8988T (cell line): Measurements from ENCODE around the gene FAIM2.
"Not testable (repeated sequence)": the region's sequence is repeated elsewhere in the genome, so short reads cannot be mapped to it uniquely, and the experiment has no call there.

Experiments used
- DNase-seq: peaks from one replicate; pipeline ENCODE4 v3.0.0; 2011

Gene FAIM2

GRCh38 chr12:49860921-49861320 lies 42.8 kb downstream of the FAIM2 start:
- not testable (repeated sequence) for DNase-seq

- DNase-seq = not testable (repeated sequence)
These were observed 47.8 kb downstream of the FAIM2 start for GRCh38 chr12:49855890-49856289.

GRCh38 chr12:49854976-49855375 lies 48.7 kb downstream of the FAIM2 start:
- no peak for DNase-seq

GRCh38 chr12:49853671-49854070 lies 50.0 kb downstream of the FAIM2 start:
- DNase-seq = no peak

GRCh38 chr12:49847161-49847560 lies 56.5 kb downstream of the FAIM2 start:
- DNase-seq = no peak

DNA sequence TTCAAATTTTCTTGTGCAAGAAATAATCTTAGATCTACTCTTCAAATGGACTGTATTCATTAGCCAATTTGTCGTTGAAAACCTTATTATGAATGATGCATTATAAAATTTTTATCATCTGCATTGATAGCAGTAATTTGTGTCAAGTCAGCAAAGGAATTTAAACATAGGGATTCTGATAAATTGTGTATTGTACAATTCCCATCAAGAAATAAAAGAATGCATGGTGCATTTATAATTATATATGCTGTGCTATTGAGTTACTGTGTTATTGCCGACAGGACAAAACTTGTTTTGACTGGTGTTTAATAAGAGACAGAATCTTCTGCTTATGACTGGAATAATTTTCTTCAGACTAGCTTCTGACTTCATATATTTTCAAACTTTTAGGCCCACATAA lies 57.7 kb downstream of the FAIM2 start:
- no peak for DNase-seq

DNA sequence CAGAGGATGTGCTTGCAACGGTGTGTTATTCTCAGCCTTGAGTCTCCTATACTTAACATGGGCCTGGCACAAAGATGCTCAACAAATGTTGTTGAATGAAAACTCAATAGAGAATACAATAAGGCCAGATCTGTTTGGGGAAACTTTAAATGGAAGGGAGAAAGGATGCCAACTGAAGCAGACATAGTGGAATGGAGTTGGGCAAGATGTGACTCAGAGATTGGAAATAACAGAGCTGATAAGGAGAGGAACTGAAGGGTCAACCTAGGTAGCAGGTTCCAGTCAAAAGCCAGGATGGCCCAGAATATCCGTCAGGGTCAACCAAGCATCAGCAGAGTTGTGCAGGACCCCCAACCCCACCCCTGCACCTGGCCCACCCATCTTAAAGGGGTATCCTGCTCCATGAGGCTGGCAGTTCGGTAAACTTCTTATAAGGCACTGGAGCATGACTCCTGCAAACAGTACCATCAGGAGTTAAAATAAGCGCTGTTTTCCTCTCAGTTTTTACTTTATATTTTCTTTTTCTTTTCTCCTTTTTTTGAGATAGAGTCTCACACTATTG lies 59.7 kb downstream of the FAIM2 start:
- DNase-seq = no peak

DNA sequence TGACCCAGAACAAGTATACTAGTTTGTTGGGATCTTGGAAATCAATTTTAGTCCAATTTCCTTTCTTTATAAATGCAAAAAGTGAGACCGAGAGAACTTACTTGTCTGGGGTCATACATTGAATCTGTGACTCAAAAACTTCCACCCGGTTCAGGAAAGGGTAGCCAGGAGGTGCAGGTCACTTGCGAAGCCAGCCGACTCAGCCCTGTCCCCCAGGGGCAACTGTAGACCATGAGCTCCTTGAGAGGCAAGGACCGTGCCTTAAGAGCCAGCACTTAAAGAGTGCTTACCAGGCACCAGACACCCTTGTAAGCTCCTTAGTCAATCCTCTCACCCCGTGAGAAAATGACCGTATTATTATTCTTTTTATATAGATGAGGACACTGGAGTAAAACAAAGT lies 60.3 kb downstream of the FAIM2 start:
- DNase-seq = no peak

DNA sequence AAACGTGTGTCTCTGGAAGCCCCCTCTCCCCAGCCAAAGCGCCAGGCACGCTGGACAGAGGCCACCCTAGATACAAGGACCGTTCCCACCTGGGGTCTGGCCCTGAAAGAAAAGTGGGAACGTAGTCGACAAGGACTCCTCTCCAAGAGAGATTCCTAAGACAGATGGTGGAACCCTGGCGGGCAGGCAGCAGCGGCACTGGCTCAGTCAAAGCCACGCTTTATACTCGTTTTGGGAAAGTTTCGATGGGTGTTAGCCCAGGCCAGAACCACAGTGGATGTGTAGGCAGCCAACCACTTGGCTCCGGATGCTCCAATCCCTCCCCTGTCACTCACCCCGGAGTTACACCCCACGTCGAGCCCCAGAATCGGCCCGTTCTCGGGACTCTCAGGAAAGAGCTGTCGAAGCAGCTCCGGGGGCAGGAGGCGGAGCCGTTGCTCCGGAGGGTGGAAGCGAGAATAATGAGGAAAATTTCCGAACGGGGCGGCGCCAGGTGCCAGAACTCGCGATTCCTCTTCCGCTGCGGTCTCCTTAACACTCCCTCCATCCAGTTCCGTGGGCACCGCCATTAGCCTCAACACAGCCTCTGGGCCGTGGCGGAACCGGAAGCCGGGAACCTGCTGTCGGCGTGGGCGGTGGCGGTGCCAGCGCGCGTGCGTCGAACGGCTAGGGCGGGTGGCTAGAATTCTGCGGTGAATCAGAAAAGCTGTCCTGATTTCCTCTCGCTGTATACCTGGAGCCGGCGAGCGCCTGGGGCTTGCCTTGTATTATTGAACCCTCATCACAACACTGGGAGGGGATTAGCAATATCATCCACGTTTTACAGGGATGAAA lies 61.0 kb downstream of the FAIM2 start, which contains the start of gene BCDIN3D:
Gene BCDIN3D (minus strand): TSS at position 588 of the 834 bp plus-strand sequence. CDS start 19 bp downstream, at position 569.
- no peak for DNase-seq

GRCh38 chr12:49838973-49839633 lies 64.6 kb downstream of the FAIM2 start:
- DNase-seq = no peak

- DNase-seq = no peak
These were observed 70.8 kb downstream of the FAIM2 start for GRCh38 chr12:49832836-49833421.

DNA sequence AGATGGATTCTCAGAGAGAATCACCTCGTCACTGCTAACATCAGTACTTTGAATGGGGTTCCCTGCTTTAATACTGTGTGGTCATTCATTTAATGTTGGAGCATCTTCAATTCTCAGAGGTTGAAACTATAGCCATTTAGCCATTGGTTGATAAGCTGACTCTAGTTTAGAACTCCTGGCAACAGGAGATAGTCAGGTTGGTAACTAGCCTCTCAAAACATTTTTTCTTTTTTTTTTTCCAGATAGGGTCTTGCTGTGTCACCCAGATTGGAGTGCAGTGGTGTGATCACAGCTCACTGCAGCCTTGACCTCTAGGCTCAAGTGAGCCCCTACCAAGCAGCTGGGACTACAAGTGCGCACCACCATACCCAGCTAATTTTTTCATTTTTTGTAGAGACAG lies 72.0 kb downstream of the FAIM2 start:
- DNase-seq = no peak

DNA sequence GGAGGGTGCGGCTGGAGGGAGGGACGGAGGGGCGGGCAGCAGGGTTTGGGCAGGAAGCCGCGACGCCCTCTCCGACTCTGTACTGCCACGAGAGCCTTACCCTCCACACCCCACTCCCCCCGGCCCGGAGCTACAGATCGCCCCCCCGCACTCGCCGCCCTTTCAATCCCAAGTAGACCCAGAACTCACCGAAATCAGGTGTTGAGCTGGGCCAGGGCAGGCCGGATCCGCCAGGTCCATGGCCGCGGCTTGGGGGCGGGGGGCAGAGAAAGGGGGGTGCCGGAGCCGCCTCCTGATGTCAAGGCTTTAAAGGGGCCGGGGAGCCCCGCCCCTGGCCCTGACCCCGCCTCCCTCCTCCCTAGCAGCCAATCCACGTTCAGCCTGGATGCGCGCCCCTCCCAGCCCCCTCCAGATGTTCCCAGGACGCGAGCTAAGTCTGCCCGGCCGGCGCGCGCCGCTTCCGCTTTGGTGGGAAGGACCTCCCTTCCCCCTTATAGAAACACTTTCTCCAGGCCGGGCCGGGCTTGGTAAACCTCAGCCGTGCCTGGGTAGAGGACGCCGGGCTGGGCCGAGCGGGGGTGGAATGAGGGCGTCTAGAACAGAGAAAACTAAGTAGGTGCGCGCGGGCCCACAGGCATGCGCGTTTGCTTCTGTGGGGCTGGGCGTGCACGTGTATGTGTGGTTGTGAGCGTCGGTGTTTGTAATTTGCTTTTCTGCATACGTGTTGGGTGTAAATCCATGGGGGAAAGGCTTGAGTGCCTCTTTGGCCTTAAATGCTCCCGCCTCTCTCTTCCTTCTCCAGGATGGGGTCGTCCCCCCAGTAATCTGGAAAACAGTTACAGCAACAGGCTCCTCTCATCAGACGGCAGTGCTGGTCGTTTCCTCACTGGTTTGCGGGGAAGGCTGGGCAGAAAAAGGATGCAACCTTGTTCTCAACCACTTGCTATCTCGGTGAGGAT lies 75.3 kb downstream of the FAIM2 start, which contains the start of gene NCKAP5L:
Gene NCKAP5L (minus strand): TSS at position 281 of the 959 bp plus-strand sequence. CDS start 24,369 bp downstream, outside the sequence.
- DNase-seq = peak; percentile 92

GRCh38 chr12:49827401-49828099 lies 76.2 kb downstream of the FAIM2 start:
- DNase-seq = peak; percentile 72

DNA sequence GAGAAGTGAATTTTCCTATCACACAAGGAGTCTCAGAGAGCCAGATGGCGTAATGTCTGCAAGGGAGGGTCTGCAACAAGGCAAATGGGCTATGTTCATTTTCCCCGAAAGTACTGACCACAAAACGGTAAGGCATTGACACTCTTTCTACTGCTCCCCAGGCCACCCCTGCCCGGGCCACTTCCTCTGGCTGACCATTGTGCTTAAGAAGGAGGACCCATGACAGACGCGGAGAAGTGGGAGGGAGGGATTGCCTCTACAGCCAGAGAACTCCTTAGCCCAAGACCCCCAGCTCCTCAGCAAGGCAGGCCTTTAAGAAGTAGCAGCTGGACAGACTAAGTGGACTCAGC lies 76.7 kb downstream of the FAIM2 start:
- DNase-seq = no peak

DNA sequence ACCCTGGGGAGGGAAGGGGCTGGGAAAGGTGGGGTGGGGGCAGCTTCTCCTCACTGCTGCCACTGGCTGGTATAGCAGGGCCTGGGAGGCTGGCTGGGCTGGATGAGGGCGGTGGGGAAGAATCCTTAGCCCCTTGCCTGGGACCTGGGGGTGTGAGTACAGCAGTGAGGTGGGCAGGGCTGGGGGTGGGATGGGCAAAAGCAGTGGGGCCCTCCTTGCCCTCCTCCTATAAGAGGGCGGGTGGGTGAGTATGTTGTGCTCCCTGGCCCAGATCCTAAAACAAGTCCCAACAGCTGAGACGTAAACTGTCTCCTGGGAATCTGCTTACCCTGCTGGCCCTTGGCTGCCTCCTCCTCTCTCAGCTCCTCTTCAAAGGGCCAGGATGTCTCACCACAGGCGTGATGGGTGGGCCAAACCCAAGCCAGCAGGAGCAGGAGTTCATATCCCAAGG lies 77.7 kb downstream of the FAIM2 start:
- no peak for DNase-seq

- DNase-seq = no peak
These were observed 78.2 kb downstream of the FAIM2 start for GRCh38 chr12:49825360-49825970.

GRCh38 chr12:49824895-49825294 lies 78.8 kb downstream of the FAIM2 start:
- no peak for DNase-seq

- no peak for DNase-seq
These were observed 79.3 kb downstream of the FAIM2 start for GRCh38 chr12:49824416-49824815.

GRCh38 chr12:49823951-49824350 lies 79.7 kb downstream of the FAIM2 start:
- no peak for DNase-seq

DNA sequence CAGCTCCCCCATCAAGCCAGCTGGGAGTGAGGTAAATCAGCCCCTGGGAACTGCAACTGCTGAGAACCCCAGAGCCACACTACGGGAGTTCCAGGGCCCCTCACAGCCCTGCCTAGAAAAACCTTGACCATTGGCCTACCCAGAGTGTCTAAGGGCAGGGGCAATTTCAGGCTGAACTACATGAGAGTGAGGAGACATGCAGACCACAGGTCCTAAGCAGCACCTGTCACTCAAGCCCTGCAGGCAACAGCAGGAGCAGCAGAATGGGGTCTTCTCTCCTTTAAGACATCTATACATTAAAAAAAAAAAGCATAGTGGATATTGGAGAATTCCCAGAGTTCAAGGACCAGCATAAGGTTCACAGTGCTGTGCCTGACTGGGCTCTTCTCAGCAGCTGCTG lies 80.3 kb downstream of the FAIM2 start:
- no peak for DNase-seq
